HG03565 (cell line): ENCODE measurements around the gene ATG3.

Experiments used
- ATAC-seq: cut with Tn5 transposase; IDR thresholded peaks from one replicate; pipeline ENCODE4 v1.9.1; 2021; ENCODE audit warnings: mild to moderate bottlenecking, moderate library complexity; ENCODE audit not compliant: unreplicated experiment

ATG3 gene

GRCh38 chr3:112561734-112562529 is at the start of gene ATG3, which contains the start of gene SLC35A5:
ATG3 (minus strand) TSS chr3:112561962; CDS start chr3:112561528, 434 bp downstream.
SLC35A5 (plus strand) TSS chr3:112562045; CDS start chr3:112563404, 1,359 bp downstream.
- ATAC-seq: peak; percentile 69

GRCh38 chr3:112610121-112610520 is 48.4 kb upstream of the ATG3 start:
- ATAC-seq: no peak

GRCh38 chr3:112607863-112608262 is 46.1 kb upstream of the ATG3 start:
- ATAC-seq: no peak

GRCh38 chr3:112606098-112606497 is 44.3 kb upstream of the ATG3 start:
- no peak for ATAC-seq

GRCh38 chr3:112605285-112605684 is 43.5 kb upstream of the ATG3 start:
- ATAC-seq: no peak

- ATAC-seq: no peak
These were observed 42.8 kb upstream of the ATG3 start for GRCh38 chr3:112604536-112604935.

- ATAC-seq: peak; percentile 82
These were observed 40.6 kb upstream of the ATG3 start for GRCh38 chr3:112602217-112602838.

GRCh38 chr3:112598731-112599130 is 37.0 kb upstream of the ATG3 start:
- no peak for ATAC-seq

GRCh38 chr3:112597945-112598344 is 36.2 kb upstream of the ATG3 start:
- ATAC-seq: no peak

- no peak for ATAC-seq
These were observed 33.1 kb upstream of the ATG3 start for GRCh38 chr3:112594856-112595255.

- ATAC-seq: no peak
These were observed 31.5 kb upstream of the ATG3 start for GRCh38 chr3:112593258-112593657.

GRCh38 chr3:112587336-112587735 is 25.6 kb upstream of the ATG3 start:
- no peak for ATAC-seq

- ATAC-seq: no peak
These were observed 24.0 kb upstream of the ATG3 start for GRCh38 chr3:112585782-112586181.

- no peak for ATAC-seq
These were observed 21.3 kb upstream of the ATG3 start for GRCh38 chr3:112583105-112583504.

- no peak for ATAC-seq
These were observed 20.6 kb upstream of the ATG3 start for GRCh38 chr3:112582244-112582874.

GRCh38 chr3:112579697-112580096 is 17.9 kb upstream of the ATG3 start:
- no peak for ATAC-seq

GRCh38 chr3:112579232-112579631 is 17.5 kb upstream of the ATG3 start:
- no peak for ATAC-seq

GRCh38 chr3:112572701-112573100 is 10.9 kb upstream of the ATG3 start:
- no peak for ATAC-seq

- ATAC-seq: no peak
These were observed 7.5 kb upstream of the ATG3 start for GRCh38 chr3:112569265-112569664.

GRCh38 chr3:112568642-112569041 is 6.9 kb upstream of the ATG3 start:
- ATAC-seq: no peak

GRCh38 chr3:112564940-112565305 is 3.2 kb upstream of the ATG3 start:
- ATAC-seq: no peak
